ENCODE data around the gene RHOBTB3.
"Not testable (repeated sequence)": the region's sequence is repeated elsewhere in the genome, so short reads cannot be mapped to it uniquely, and the experiment has no call there.

RHOBTB3 gene

GRCh38 chr5:95826949-95827891, 96.1 kb downstream of the RHOBTB3 start:
- DNase-seq (ENCODE audit: low spot score in 2 of 2) (no peak), ATAC-seq (ENCODE audit: low read depth) (no peak)
- Mint-ChIP-seq H3K36me3 (no peaks in the 10 kb centered on the region), H3K4me1 (peaks cover 27% of the 10 kb centered on the region), H3K27ac (peak overlapping the region; percentile 4), H3K9me3 (no peaks in the 10 kb centered on the region), H3K27me3 (no peaks in the 10 kb centered on the region), H3K4me3 (no peak overlapping the region)

GRCh38 chr5:95827892-95828246, 96.7 kb downstream of the RHOBTB3 start:
- no peaks in the 10 kb centered on the region for H3K27me3 Mint-ChIP-seq
- H3K36me3 Mint-ChIP-seq = no peaks in the 10 kb centered on the region
- DNase-seq (ENCODE audit: low spot score in 2 of 2) (no peak), ATAC-seq (ENCODE audit: low read depth) (no peak)
- peaks cover 30% of the 10 kb centered on the region for H3K4me1 Mint-ChIP-seq
- H3K4me3 Mint-ChIP-seq = no peak overlapping the region
- H3K27ac Mint-ChIP-seq = peak overlapping the region; percentile 4
- H3K9me3 Mint-ChIP-seq = no peaks in the 10 kb centered on the region

- Mint-ChIP-seq H3K4me1 (peaks cover 27% of the 10 kb centered on the region), H3K9me3 (no peaks in the 10 kb centered on the region), H3K27ac (no peak overlapping the region), H3K4me3 (no peak overlapping the region), H3K36me3 (no peaks in the 10 kb centered on the region), H3K27me3 (no peaks in the 10 kb centered on the region)
- DNase-seq (ENCODE audit: low spot score in 2 of 2) (no peak), ATAC-seq (ENCODE audit: low read depth) (no peak)
These were observed 99.1 kb downstream of the RHOBTB3 start for GRCh38 chr5:95830226-95830625.

- DNase-seq (ENCODE audit: low spot score in 2 of 2) (no peak), ATAC-seq (ENCODE audit: low read depth) (no peak)
- peaks cover 33% of the 10 kb centered on the region for H3K4me1 Mint-ChIP-seq
- no peaks in the 10 kb centered on the region for H3K36me3 Mint-ChIP-seq
- H3K9me3 Mint-ChIP-seq = no peaks in the 10 kb centered on the region
- peak overlapping the region; percentile 18 for H3K4me3 Mint-ChIP-seq
- peak overlapping the region; percentile 45 for H3K27ac Mint-ChIP-seq
- no peaks in the 10 kb centered on the region for H3K27me3 Mint-ChIP-seq
These were observed 101.5 kb downstream of the RHOBTB3 start for GRCh38 chr5:95832664-95833063.

GRCh38 chr5:95835682-95836385, 104.7 kb downstream of the RHOBTB3 start:
- ATAC-seq (ENCODE audit: low read depth) = no peak

GRCh38 chr5:95836544-95836943, 105.4 kb downstream of the RHOBTB3 start:
- H3K27ac Mint-ChIP-seq = peak overlapping the region; percentile 89
- ATAC-seq (ENCODE audit: low read depth) = no peak

More at GRCh38 chr5:95835682-95836385, 104.7 kb downstream of the RHOBTB3 start:
- Mint-ChIP-seq H3K9me3 (no peaks in the 10 kb centered on the region), H3K4me1 (peaks cover 34% of the 10 kb centered on the region), H3K27ac (peak overlapping the region; percentile 89), H3K27me3 (no peaks in the 10 kb centered on the region), H3K4me3 (peak overlapping the region; percentile 77), H3K36me3 (no peaks in the 10 kb centered on the region)
- no peak for DNase-seq (ENCODE audit: low spot score in 2 of 2)

GRCh38 chr5:95836971-95837370, 105.8 kb downstream of the RHOBTB3 start:
- not testable (repeated sequence) for ATAC-seq (ENCODE audit: low read depth); H3K36me3 Mint-ChIP-seq; H3K4me3 Mint-ChIP-seq; DNase-seq (ENCODE audit: low spot score in 2 of 2); H3K27me3 Mint-ChIP-seq; H3K9me3 Mint-ChIP-seq
- Mint-ChIP-seq H3K4me1 (peaks cover 35% of the 10 kb centered on the region), H3K27ac (peak overlapping the region; percentile 89)

More at GRCh38 chr5:95836544-95836943, 105.4 kb downstream of the RHOBTB3 start:
- Mint-ChIP-seq H3K4me3 (no peak overlapping the region), H3K9me3 (no peaks in the 10 kb centered on the region), H3K36me3 (no peaks in the 10 kb centered on the region), H3K27me3 (no peaks in the 10 kb centered on the region), H3K4me1 (peaks cover 38% of the 10 kb centered on the region)
- no peak for DNase-seq (ENCODE audit: low spot score in 2 of 2)

- H3K27ac Mint-ChIP-seq = peak overlapping the region; percentile 13
- H3K4me1 Mint-ChIP-seq = peaks cover 32% of the 10 kb centered on the region
- DNase-seq (ENCODE audit: low spot score in 2 of 2) = no peak
These were observed 106.4 kb downstream of the RHOBTB3 start for GRCh38 chr5:95837492-95837891.

GRCh38 chr5:95838001-95838520, 106.9 kb downstream of the RHOBTB3 start:
- Mint-ChIP-seq H3K36me3 (no peaks in the 10 kb centered on the region), H3K27me3 (no peaks in the 10 kb centered on the region), H3K27ac (peak overlapping the region; percentile 13), H3K4me1 (peaks cover 31% of the 10 kb centered on the region), H3K4me3 (no peak overlapping the region), H3K9me3 (no peaks in the 10 kb centered on the region)
- DNase-seq (ENCODE audit: low spot score in 2 of 2) = no peak
- ATAC-seq (ENCODE audit: low read depth) = no peak

More at GRCh38 chr5:95837492-95837891, 106.4 kb downstream of the RHOBTB3 start:
- Mint-ChIP-seq H3K27me3 (no peaks in the 10 kb centered on the region), H3K4me3 (no peak overlapping the region), H3K36me3 (no peaks in the 10 kb centered on the region), H3K9me3 (no peaks in the 10 kb centered on the region)
- no peak for ATAC-seq (ENCODE audit: low read depth)

- Mint-ChIP-seq H3K4me1 (peaks cover 32% of the 10 kb centered on the region), H3K36me3 (no peaks in the 10 kb centered on the region), H3K9me3 (no peaks in the 10 kb centered on the region), H3K27ac (no peak overlapping the region), H3K27me3 (no peaks in the 10 kb centered on the region), H3K4me3 (no peak overlapping the region)
- no peak for DNase-seq (ENCODE audit: low spot score in 2 of 2)
- no peak for ATAC-seq (ENCODE audit: low read depth)
These were observed 107.4 kb downstream of the RHOBTB3 start for GRCh38 chr5:95838556-95838955.

- no peaks in the 10 kb centered on the region for H3K9me3 Mint-ChIP-seq
- no peaks in the 10 kb centered on the region for H3K36me3 Mint-ChIP-seq
- ATAC-seq (ENCODE audit: low read depth) = no peak
- H3K27me3 Mint-ChIP-seq = no peaks in the 10 kb centered on the region
- peaks cover 26% of the 10 kb centered on the region for H3K4me1 Mint-ChIP-seq
- peak overlapping the region; percentile 6 for H3K27ac Mint-ChIP-seq
- no peak overlapping the region for H3K4me3 Mint-ChIP-seq
- no peak for DNase-seq (ENCODE audit: low spot score in 2 of 2)
These were observed 108.5 kb downstream of the RHOBTB3 start for GRCh38 chr5:95839658-95840057.

- Mint-ChIP-seq H3K9me3 (no peaks in the 10 kb centered on the region), H3K4me3 (no peak overlapping the region), H3K36me3 (no peaks in the 10 kb centered on the region), H3K4me1 (peaks cover 21% of the 10 kb centered on the region), H3K27ac (no peak overlapping the region), H3K27me3 (no peaks in the 10 kb centered on the region)
- DNase-seq (ENCODE audit: low spot score in 2 of 2) (no peak), ATAC-seq (ENCODE audit: low read depth) (no peak)
These were observed 110.0 kb downstream of the RHOBTB3 start for GRCh38 chr5:95840956-95841705.

- peaks cover 16% of the 10 kb centered on the region for H3K4me1 Mint-ChIP-seq
- H3K4me3 Mint-ChIP-seq = no peak overlapping the region
- H3K36me3 Mint-ChIP-seq = no peaks in the 10 kb centered on the region
- ATAC-seq (ENCODE audit: low read depth) (no peak), DNase-seq (ENCODE audit: low spot score in 2 of 2) (no peak)
- peak overlapping the region; percentile 75 for H3K27ac Mint-ChIP-seq
- no peaks in the 10 kb centered on the region for H3K9me3 Mint-ChIP-seq
- H3K27me3 Mint-ChIP-seq = no peaks in the 10 kb centered on the region
These were observed 111.0 kb downstream of the RHOBTB3 start for GRCh38 chr5:95841914-95842812.

All from memory B cell (primary cell).